Fibroblast of lung (primary cell): ENCODE results near the gene ARMC9. TPM values are rescaled to one million over a fixed set of nuclear protein-coding genes. Genes with fewer than 3 reads are reported as not detected.

Experiments used
- DNase-seq, 2 donors: peaks; one replicate each; pipeline versions ENCODE4 v3.0.0 to v3.0.0-alpha.2; 2010; ENCODE audit warnings: low read depth in 2 of 2
- H2AFZ ChIP-seq: 2 replicates; pipeline ENCODE4 v1.5.1; 2012; ENCODE audit warnings: low read length, control low read depth, inconsistent platforms
- H3K27ac ChIP-seq: 2 replicates; pipeline ENCODE4 v1.5.1; 2011; ENCODE audit warnings: low read length, control low read depth; ENCODE audit not compliant: insufficient read depth
- H3K27me3 ChIP-seq: 2 replicates; pipeline ENCODE4 v1.5.1; 2011; ENCODE audit warnings: mild to moderate bottlenecking, low read length; ENCODE audit not compliant: control insufficient read depth, insufficient read depth
- H3K36me3 ChIP-seq: 2 replicates; pipeline ENCODE4 v1.5.1; 2011; ENCODE audit warnings: low read length; ENCODE audit not compliant: control insufficient read depth, insufficient read depth
- H3K4me1 ChIP-seq: 2 replicates; pipeline ENCODE4 v1.5.1; 2011; ENCODE audit warnings: low read length; ENCODE audit not compliant: control insufficient read depth, insufficient read depth; ENCODE audit errors: extremely low read depth
- H3K4me2 ChIP-seq: 2 replicates; pipeline ENCODE4 v1.5.1; 2011; ENCODE audit warnings: low read length, control low read depth; ENCODE audit not compliant: insufficient read depth; ENCODE audit errors: extremely low read depth
- H3K4me3 ChIP-seq, 4 experiments: fragments of 200-600 bp in 1 of 4; sonication (generic) in 1 of 4; replicated peaks in 1 of 4; 2 replicates each; pipeline ENCODE4 v1.5.1; 2011 to 2016; ENCODE audit warnings: low read length in 4 of 4, low read depth in 3 of 4, mild to moderate bottlenecking in 3 of 4, control low read depth in 2 of 4, inconsistent platforms in 1 of 4, mixed read lengths in 1 of 4; ENCODE audit not compliant: insufficient read depth in 1 of 4; ENCODE audit errors: control extremely low read depth in 1 of 4
- H3K79me2 ChIP-seq: 2 replicates; pipeline ENCODE4 v1.5.1; 2012; ENCODE audit warnings: mild to moderate bottlenecking, low read length, inconsistent platforms; ENCODE audit not compliant: control insufficient read depth, insufficient read depth
- H3K9ac ChIP-seq: 2 replicates; pipeline ENCODE4 v1.5.1; 2011; ENCODE audit warnings: mild to moderate bottlenecking, low read length, control low read depth; ENCODE audit not compliant: insufficient read depth
- H3K9me3 ChIP-seq: 2 replicates; pipeline ENCODE4 v1.5.1; 2012; ENCODE audit warnings: low read depth, low read length; ENCODE audit not compliant: control insufficient read depth, insufficient read depth
- H4K20me1 ChIP-seq: 2 replicates; pipeline ENCODE4 v1.5.1; 2011; ENCODE audit warnings: low read length; ENCODE audit not compliant: control insufficient read depth, insufficient read depth; ENCODE audit errors: extremely low read depth
- EZH2 ChIP-seq: IDR thresholded peaks from 2 replicates; pipeline ENCODE4 v1.5.1; 2012; ENCODE audit warnings: low read length, control low read depth, mild to moderate bottlenecking; ENCODE audit errors: missing control alignments
- polyA plus RNA-seq, 2 donors: library from polyadenylated mRNA; depleted of rRNA in 1 of 2; stranded (reverse) in 1 of 2; unstranded in 1 of 2; fragments of >200 nt; gene quantifications; 2 replicates each; pipeline ENCODE4 v1.2.1, GENCODE V29; 2011 to 2012; ENCODE audit warnings: missing spikeins in 1 of 2
- total RNA-seq: library from RNA; depleted of rRNA; stranded (reverse); fragments of >200 nt; gene quantifications from 2 replicates; pipeline ENCODE4 v1.2.1, GENCODE V29; 2014
- TF ChIP-seq, protein P1 (sequence below), 2 donors: IDR thresholded peaks in 1 of 2; conservative IDR thresholded peaks in 1 of 2; 1 replicate in 1 of 2; 2 replicates in 1 of 2; pipeline ENCODE4 v1.5.1; 2011 to 2012; ENCODE audit warnings: low read length in 2 of 2, control low read depth in 1 of 2, inconsistent platforms in 1 of 2, low read depth in 1 of 2, mild to moderate bottlenecking in 1 of 2

ARMC9 gene
- total and polyA plus RNA-seq, 2 donors (not counting 1 experiment from before 2014, with no cell fraction given) = 68.4 to 153 TPM

DNA sequence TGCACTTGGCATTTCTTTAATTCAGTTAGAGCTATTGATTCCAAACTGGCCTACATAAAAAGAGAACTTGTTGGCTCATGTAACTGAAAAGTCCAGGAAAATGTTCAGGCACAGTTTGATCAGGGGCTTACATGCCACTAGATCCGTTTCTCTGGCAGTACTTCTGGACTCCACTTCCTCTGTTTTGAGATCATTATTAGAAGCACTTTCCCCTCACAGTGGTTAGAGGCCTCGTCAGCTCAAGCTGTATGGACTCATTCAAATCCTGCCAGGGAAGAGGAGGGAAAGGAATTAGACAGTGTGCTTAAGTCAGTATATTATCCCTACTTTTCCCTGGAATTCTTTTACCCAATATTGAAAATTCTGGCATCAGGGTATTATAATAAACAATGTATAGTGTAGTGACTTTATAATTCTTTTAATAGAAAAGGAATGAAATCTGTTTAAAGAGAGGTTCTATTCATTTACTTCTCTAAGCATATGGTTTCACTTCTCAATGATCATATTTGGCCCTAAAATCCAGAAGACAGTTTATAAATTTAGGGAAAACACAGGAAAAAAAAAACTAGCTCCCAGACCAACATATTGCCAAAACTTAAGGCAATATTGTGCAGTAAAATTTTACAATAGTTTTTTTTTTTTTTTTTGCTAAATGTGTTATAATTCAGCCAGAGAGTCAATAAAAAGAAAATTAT, 92.0 kb downstream of the ARMC9 start:
- H3K4me2 ChIP-seq = no peak overlapping the region
- H3K4me3 ChIP-seq = no peak overlapping the region
- H3K36me3 ChIP-seq = peaks cover 16% of the 10 kb centered on the region
- H3K9me3 ChIP-seq = no peaks in the 10 kb centered on the region
- H3K27ac ChIP-seq = no peak overlapping the region
- no peaks in the 10 kb centered on the region for H3K79me2 ChIP-seq
- H3K4me1 ChIP-seq = no peaks in the 10 kb centered on the region
- no peaks in the 10 kb centered on the region for H3K27me3 ChIP-seq
- H3K9ac ChIP-seq = no peak overlapping the region
- H4K20me1 ChIP-seq = no peaks in the 10 kb centered on the region
- no peak overlapping the region for H2AFZ ChIP-seq
- TF ChIP-seq, protein P1, sequence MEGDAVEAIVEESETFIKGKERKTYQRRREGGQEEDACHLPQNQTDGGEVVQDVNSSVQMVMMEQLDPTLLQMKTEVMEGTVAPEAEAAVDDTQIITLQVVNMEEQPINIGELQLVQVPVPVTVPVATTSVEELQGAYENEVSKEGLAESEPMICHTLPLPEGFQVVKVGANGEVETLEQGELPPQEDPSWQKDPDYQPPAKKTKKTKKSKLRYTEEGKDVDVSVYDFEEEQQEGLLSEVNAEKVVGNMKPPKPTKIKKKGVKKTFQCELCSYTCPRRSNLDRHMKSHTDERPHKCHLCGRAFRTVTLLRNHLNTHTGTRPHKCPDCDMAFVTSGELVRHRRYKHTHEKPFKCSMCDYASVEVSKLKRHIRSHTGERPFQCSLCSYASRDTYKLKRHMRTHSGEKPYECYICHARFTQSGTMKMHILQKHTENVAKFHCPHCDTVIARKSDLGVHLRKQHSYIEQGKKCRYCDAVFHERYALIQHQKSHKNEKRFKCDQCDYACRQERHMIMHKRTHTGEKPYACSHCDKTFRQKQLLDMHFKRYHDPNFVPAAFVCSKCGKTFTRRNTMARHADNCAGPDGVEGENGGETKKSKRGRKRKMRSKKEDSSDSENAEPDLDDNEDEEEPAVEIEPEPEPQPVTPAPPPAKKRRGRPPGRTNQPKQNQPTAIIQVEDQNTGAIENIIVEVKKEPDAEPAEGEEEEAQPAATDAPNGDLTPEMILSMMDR (conservative IDR thresholded peaks at IDR 0.05 in 1 of 2, IDR thresholded peaks at IDR 0.05 in 1 of 2; ENCODE audit: low read depth in 1 of 2, low read length in 2 of 2) = no peak
- no peak for TF ChIP-seq EZH2
- DNase-seq = no peak

DNA sequence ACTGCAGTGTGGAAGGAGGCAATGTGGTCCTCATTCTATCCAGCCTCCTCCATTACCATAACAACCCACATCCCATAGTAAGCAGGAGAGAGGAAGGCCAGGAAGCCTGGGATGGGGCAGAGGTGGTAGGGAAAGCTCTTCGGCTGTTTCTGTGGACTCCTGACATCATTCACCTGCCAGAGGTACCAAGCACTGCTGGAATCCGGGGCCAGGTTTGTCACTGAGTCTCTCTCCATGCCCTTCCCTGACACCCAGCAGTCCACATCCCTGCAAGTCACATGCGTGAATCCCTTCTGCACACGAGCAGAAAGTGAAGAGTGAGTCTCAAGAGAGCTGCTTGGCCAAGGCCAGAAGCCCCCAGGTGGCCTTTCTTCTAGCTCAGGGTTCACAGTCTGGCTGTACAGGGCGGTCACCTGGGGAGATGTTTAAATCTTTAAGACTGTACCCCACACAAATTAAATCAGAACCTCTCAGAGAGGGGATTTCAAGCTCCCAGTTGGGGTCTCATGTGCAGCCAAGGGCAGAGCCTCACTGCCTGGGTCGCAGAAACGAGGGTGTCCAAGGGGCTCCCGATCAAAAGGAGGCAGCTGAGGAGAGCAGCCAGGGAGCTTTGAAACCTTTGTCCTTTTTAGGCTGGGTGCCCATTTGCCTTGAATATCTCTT, 94.2 kb downstream of the ARMC9 start:
- H3K4me2 ChIP-seq = no peak overlapping the region
- no peaks in the 10 kb centered on the region for H3K9me3 ChIP-seq
- peaks cover 12% of the 10 kb centered on the region for H3K36me3 ChIP-seq
- no peaks in the 10 kb centered on the region for H3K79me2 ChIP-seq
- H3K4me1 ChIP-seq = no peaks in the 10 kb centered on the region
- no peak overlapping the region for H3K9ac ChIP-seq
- no peaks in the 10 kb centered on the region for H4K20me1 ChIP-seq
- TF ChIP-seq, protein P1 (conservative IDR thresholded peaks at IDR 0.05 in 1 of 2, IDR thresholded peaks at IDR 0.05 in 1 of 2; ENCODE audit: low read depth in 1 of 2, low read length in 2 of 2) = no peak
- TF ChIP-seq EZH2 = no peak
- no peak overlapping the region for H2AFZ ChIP-seq
- H3K27ac ChIP-seq = no peak overlapping the region
- H3K27me3 ChIP-seq = no peaks in the 10 kb centered on the region
- no peak overlapping the region for H3K4me3 ChIP-seq
- DNase-seq = no peak

DNA sequence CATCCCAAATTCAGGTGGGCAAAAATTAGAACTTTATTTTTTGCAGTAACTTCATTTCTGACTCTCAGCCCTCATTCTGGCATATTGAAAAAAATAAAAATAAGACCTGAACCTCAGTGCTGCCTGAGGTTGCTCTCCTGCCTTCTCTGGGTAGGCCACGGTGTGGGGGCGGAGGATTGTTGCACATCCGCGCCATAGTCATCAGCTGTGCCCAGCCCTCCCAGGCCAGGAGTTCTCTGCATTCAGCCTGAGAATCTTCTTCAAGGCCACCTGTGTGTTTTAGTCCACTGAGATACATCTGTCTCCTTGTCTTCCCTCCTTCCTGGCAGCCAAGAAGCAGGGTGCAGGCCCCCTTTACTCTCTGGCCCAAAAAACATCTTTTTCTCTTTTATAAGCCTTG, 94.7 kb downstream of the ARMC9 start:
- no peak overlapping the region for H3K4me2 ChIP-seq
- no peak for DNase-seq
- H3K79me2 ChIP-seq = no peaks in the 10 kb centered on the region
- no peaks in the 10 kb centered on the region for H4K20me1 ChIP-seq
- H3K27me3 ChIP-seq = no peaks in the 10 kb centered on the region
- H2AFZ ChIP-seq = no peak overlapping the region
- H3K9ac ChIP-seq = no peak overlapping the region
- H3K9me3 ChIP-seq = no peaks in the 10 kb centered on the region
- peaks cover 12% of the 10 kb centered on the region for H3K36me3 ChIP-seq
- no peak for TF ChIP-seq EZH2
- TF ChIP-seq, protein P1 (conservative IDR thresholded peaks at IDR 0.05 in 1 of 2, IDR thresholded peaks at IDR 0.05 in 1 of 2; ENCODE audit: low read depth in 1 of 2, low read length in 2 of 2) = no peak
- H3K27ac ChIP-seq = no peak overlapping the region
- H3K4me1 ChIP-seq = no peaks in the 10 kb centered on the region
- no peak overlapping the region for H3K4me3 ChIP-seq
